A673 (cell line): ENCODE measurements around the gene CDK5RAP2.
A peak's percentile ranks its signal among the peaks of the same experiment; 100 is the strongest.

ENCODE experiments used
- CTCF ChIP-seq: fragments of 300-800, 200-600 bp; sonication (generic); conservative IDR thresholded peaks from 2 replicates; pipeline ENCODE4 v1.5.1; 2017; ENCODE audit warnings: low read depth, mild to moderate bottlenecking, antibody characterized with exemption, low read length, moderate library complexity, mixed read lengths
- EZH2 ChIP-seq: fragments of 200-600 bp; sonication (generic); IDR thresholded peaks from 2 replicates; pipeline ENCODE4 v1.6.1; 2017; ENCODE audit warnings: borderline replicate concordance, low read depth, mild to moderate bottlenecking, mixed read lengths, antibody characterized with exemption, low read length; ENCODE audit not compliant: poor library complexity, severe bottlenecking

- peak; percentile 91 for TF ChIP-seq CTCF
- no peak for TF ChIP-seq EZH2
Measured at GRCh38 chr9:120619751-120620655, 40.0 kb upstream of the CDK5RAP2 start.
